ENCODE data around the gene NFE2L2.

DNA sequence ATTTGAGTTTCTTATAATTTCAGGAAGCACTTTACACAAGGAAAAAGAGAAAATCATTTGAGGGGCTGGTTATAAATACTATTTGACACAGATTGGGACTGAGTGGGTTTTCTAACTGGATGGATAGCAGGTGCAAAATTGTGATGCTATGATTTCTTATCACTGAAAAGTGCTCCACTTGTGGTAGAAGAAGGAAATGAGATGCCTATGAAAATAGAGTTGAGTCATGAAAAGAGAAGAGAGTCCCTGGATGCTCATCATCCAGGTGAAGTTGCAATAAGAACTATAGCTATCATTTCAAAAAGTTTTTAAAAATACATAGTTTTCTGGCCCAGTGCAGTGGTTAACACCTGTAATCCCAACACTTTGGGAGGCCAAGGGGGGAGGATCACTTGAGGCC lies 39.4 kb upstream of the NFE2L2 start:
- TF ChIP-seq, protein P1, sequence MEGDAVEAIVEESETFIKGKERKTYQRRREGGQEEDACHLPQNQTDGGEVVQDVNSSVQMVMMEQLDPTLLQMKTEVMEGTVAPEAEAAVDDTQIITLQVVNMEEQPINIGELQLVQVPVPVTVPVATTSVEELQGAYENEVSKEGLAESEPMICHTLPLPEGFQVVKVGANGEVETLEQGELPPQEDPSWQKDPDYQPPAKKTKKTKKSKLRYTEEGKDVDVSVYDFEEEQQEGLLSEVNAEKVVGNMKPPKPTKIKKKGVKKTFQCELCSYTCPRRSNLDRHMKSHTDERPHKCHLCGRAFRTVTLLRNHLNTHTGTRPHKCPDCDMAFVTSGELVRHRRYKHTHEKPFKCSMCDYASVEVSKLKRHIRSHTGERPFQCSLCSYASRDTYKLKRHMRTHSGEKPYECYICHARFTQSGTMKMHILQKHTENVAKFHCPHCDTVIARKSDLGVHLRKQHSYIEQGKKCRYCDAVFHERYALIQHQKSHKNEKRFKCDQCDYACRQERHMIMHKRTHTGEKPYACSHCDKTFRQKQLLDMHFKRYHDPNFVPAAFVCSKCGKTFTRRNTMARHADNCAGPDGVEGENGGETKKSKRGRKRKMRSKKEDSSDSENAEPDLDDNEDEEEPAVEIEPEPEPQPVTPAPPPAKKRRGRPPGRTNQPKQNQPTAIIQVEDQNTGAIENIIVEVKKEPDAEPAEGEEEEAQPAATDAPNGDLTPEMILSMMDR (IDR thresholded peaks at IDR 0.05; ENCODE audit: insufficient read depth, low read depth, low read length) = no peak
- TF ChIP-seq EZH2 (IDR thresholded peaks at IDR 0.05; ENCODE audit: insufficient read depth, low read length) = no peak

Measured in astrocyte (in vitro differentiated cells and primary cell).